Astrocyte (in vitro differentiated cells and primary cell): ENCODE results near the gene FLT1. TPM values are rescaled to one million over a fixed set of nuclear protein-coding genes. Genes with fewer than 3 reads are reported as not detected.

Experiments used
- DNase-seq: peaks from one replicate; pipeline ENCODE4 v3.0.0-alpha.2; 2010; ENCODE audit warnings: low read depth
- FAIRE-seq: peaks from 2 replicates; lab custom pipeline; 2011; peaks lifted over from hg19 to GRCh38; lab: Jason Lieb, UNC
- H2AFZ ChIP-seq: 2 replicates; pipeline ENCODE4 v1.6.0; 2012; ENCODE audit warnings: low read depth, low read length, inconsistent platforms
- H3K27ac ChIP-seq: 2 replicates; pipeline ENCODE4 v1.5.1; 2011; ENCODE audit warnings: low read depth, low read length, inconsistent platforms
- H3K27me3 ChIP-seq: 2 replicates; pipeline ENCODE4 v1.6.0; 2011; ENCODE audit warnings: low read length, inconsistent platforms; ENCODE audit not compliant: insufficient read depth
- H3K36me3 ChIP-seq: 2 replicates; pipeline ENCODE4 v1.5.1; 2011; ENCODE audit warnings: low read length, inconsistent platforms; ENCODE audit not compliant: insufficient read depth
- H3K4me1 ChIP-seq: 2 replicates; pipeline ENCODE4 v1.5.1; 2011; ENCODE audit warnings: low read length, inconsistent platforms; ENCODE audit not compliant: insufficient read depth
- H3K4me2 ChIP-seq: 2 replicates; pipeline ENCODE4 v1.6.0; 2012; ENCODE audit warnings: low read length, inconsistent platforms
- H3K4me3 ChIP-seq: 2 replicates; pipeline ENCODE4 v1.5.1; 2011; ENCODE audit warnings: low read depth, mild to moderate bottlenecking, low read length, inconsistent platforms; ENCODE audit not compliant: insufficient read depth
- H3K79me2 ChIP-seq: 2 replicates; pipeline ENCODE4 v1.6.0; 2012; ENCODE audit warnings: mild to moderate bottlenecking, low read length, inconsistent platforms; ENCODE audit not compliant: insufficient read depth
- H3K9ac ChIP-seq: 2 replicates; pipeline ENCODE4 v1.6.0; 2012; ENCODE audit warnings: mild to moderate bottlenecking, low read length, inconsistent platforms
- H3K9me3 ChIP-seq: 2 replicates; pipeline ENCODE4 v1.5.1; 2012; ENCODE audit warnings: low read depth, mild to moderate bottlenecking, low read length, inconsistent platforms; ENCODE audit not compliant: insufficient read depth
- H4K20me1 ChIP-seq: 2 replicates; pipeline ENCODE4 v1.6.0; 2012; ENCODE audit warnings: low read length, inconsistent platforms; ENCODE audit not compliant: insufficient read depth
- H3K27ac Mint-ChIP-seq: one replicate; pipeline ENCODE4 v1.8.0; 2021; ENCODE audit warnings: mild to moderate bottlenecking, mixed read lengths; ENCODE audit not compliant: unreplicated experiment
- H3K27me3 Mint-ChIP-seq: one replicate; pipeline ENCODE4 v1.8.0; 2021; ENCODE audit warnings: low read depth, mixed read lengths; ENCODE audit not compliant: unreplicated experiment
- H3K36me3 Mint-ChIP-seq: one replicate; pipeline ENCODE4 v1.8.0; 2021; ENCODE audit warnings: low read depth, mixed read lengths; ENCODE audit not compliant: unreplicated experiment
- H3K4me1 Mint-ChIP-seq: one replicate; pipeline ENCODE4 v1.8.0; 2021; ENCODE audit warnings: low read depth, mixed read lengths; ENCODE audit not compliant: unreplicated experiment
- H3K4me3 Mint-ChIP-seq: one replicate; pipeline ENCODE4 v1.8.0; 2021; ENCODE audit warnings: mild to moderate bottlenecking, moderate library complexity, mixed read lengths; ENCODE audit not compliant: unreplicated experiment
- H3K9me3 Mint-ChIP-seq: one replicate; pipeline ENCODE4 v1.8.0; 2021; ENCODE audit warnings: mild to moderate bottlenecking, mixed read lengths; ENCODE audit not compliant: unreplicated experiment
- CTCF ChIP-seq: IDR thresholded peaks from 2 replicates; pipeline ENCODE4 v1.5.1; 2011; ENCODE audit warnings: low read depth, mild to moderate bottlenecking, inconsistent platforms, low read length, moderate library complexity; ENCODE audit not compliant: insufficient read depth
- EZH2 ChIP-seq: IDR thresholded peaks from 2 replicates; pipeline ENCODE4 v1.6.1; 2012; ENCODE audit warnings: mild to moderate bottlenecking, low read length, inconsistent platforms; ENCODE audit not compliant: insufficient read depth
- total RNA-seq: library from RNA; stranded (reverse); gene quantifications from 2 replicates; pipeline ENCODE4 v1.2.1, GENCODE V29; 2021

Gene FLT1
- total RNA-seq, 1 donor from 2014 or later: 7.3 TPM

DNA sequence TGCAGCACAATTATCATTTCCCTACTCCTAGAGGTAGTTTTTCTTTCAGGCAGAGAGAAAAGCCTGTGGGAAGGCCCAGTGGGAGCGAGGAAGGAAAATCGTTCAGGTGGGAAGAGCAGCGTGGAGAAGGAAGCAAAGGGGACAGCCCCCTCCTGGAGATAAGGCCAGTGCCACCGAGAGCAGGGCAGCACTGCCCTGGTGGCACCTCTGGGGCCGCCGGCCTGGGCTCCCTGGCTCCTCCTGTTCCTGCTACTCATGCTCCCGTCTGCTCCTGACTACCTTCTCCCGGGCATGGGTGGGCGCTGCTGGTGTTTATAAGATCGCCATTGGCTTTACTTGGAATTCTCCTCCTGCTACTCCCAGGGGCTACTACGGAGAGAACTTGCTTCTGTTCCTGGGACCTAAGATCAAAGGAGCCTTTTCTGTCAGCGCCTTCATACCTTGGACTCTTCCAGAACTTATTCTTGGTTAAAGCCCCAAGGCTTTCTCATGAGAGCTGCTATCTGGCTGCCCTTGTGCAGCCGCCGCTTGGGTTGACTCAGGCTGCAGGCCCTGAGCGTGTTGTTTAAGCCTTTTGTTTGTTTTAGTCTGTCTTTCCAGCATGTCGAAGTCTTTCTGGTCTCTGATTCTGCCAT is 3.7 kb upstream of the FLT1 start:
- H3K9ac ChIP-seq: no peak overlapping the region
- TF ChIP-seq CTCF: no peak
- no peak for TF ChIP-seq EZH2
- Mint-ChIP-seq H3K9me3 (no peaks in the 10 kb centered on the region), H3K4me3 (no peak overlapping the region), H3K36me3 (no peaks in the 10 kb centered on the region), H3K27me3 (peaks cover 22% of the 10 kb centered on the region), H3K4me1 (peaks cover 11% of the 10 kb centered on the region), H3K27ac (no peak overlapping the region)
- FAIRE-seq (no peak), DNase-seq (no peak)
- H3K79me2 ChIP-seq: no peaks in the 10 kb centered on the region
- H3K36me3 ChIP-seq: no peaks in the 10 kb centered on the region
- H3K4me2 ChIP-seq: no peak overlapping the region
- no peak overlapping the region for H3K4me3 ChIP-seq
- no peaks in the 10 kb centered on the region for H3K9me3 ChIP-seq
- H2AFZ ChIP-seq: no peak overlapping the region
- H4K20me1 ChIP-seq: no peaks in the 10 kb centered on the region
- no peak overlapping the region for H3K27ac ChIP-seq
- peaks cover 9% of the 10 kb centered on the region for H3K4me1 ChIP-seq
- peaks cover 34% of the 10 kb centered on the region for H3K27me3 ChIP-seq

DNA sequence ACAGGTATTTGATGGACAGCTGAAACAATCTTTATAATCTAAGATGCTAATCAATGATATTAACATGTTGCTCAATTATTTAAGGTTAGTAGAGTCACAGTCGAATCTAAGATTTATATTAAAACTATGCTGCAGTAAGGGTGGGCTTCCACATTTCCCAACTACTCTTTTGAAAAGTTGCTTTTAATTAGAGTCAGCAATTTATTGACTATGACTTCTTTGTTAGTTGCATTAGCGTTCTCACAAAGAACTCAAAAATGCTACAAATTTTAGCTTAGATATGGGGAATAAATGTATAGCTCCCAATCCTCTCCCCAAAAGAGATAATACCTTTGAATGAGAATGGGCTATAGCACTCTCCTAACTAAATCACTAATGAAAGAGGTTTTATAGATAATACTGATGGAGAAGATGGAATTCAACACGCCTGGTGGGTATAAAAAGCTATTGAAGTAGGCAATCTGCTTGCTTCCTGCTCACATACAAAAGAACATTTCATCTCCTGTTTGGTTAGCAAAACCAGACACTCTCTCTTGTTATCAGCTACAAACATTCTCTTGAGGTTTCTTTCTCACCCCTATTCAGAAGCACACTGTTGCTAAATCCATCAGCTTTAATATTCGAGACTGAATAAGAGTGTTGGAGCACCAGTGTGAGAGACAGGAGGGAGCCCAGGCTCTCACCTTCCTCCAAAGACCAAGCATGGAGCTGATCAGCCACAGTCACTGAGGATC is 2.4 kb upstream of the FLT1 start:
- Histone ChIP-seq H3K27ac (no peak overlapping the region), H3K79me2 (no peaks in the 10 kb centered on the region), H3K9ac (no peak overlapping the region), H3K4me3 (no peak overlapping the region), H3K4me1 (peaks cover 9% of the 10 kb centered on the region), H3K27me3 (peaks cover 47% of the 10 kb centered on the region), H2AFZ (no peak overlapping the region), H3K36me3 (no peaks in the 10 kb centered on the region), H3K9me3 (no peaks in the 10 kb centered on the region), H4K20me1 (no peaks in the 10 kb centered on the region), H3K4me2 (no peak overlapping the region)
- FAIRE-seq: no peak
- H3K27ac Mint-ChIP-seq: no peak overlapping the region
- TF ChIP-seq EZH2 (no peak), CTCF (no peak)
- H3K4me1 Mint-ChIP-seq: peaks cover 8% of the 10 kb centered on the region
- DNase-seq: no peak
- no peaks in the 10 kb centered on the region for H3K36me3 Mint-ChIP-seq
- no peak overlapping the region for H3K4me3 Mint-ChIP-seq
- no peaks in the 10 kb centered on the region for H3K9me3 Mint-ChIP-seq
- H3K27me3 Mint-ChIP-seq: peaks cover 25% of the 10 kb centered on the region

- Mint-ChIP-seq H3K4me3 (no peak overlapping the region), H3K36me3 (no peaks in the 10 kb centered on the region), H3K4me1 (peaks cover 10% of the 10 kb centered on the region), H3K27me3 (peaks cover 25% of the 10 kb centered on the region), H3K27ac (peak overlapping the region; percentile 53), H3K9me3 (no peaks in the 10 kb centered on the region)
- FAIRE-seq (no peak), DNase-seq (no peak)
- Histone ChIP-seq H3K36me3 (no peaks in the 10 kb centered on the region), H3K9ac (no peak overlapping the region), H4K20me1 (no peaks in the 10 kb centered on the region), H3K27me3 (peaks cover 59% of the 10 kb centered on the region), H3K79me2 (no peaks in the 10 kb centered on the region), H3K4me1 (peaks cover 9% of the 10 kb centered on the region), H3K4me3 (no peak overlapping the region), H2AFZ (no peak overlapping the region), H3K27ac (no peak overlapping the region), H3K9me3 (no peaks in the 10 kb centered on the region), H3K4me2 (no peak overlapping the region)
- TF ChIP-seq CTCF (no peak), EZH2 (peak; percentile 31)
Measured at GRCh38 chr13:28496188-28496564, 1.2 kb upstream of the FLT1 start.
